Heart left ventricle (tissue), 13 donors: ENCODE data around the gene TOP1.

ENCODE experiments used
- POLR2A ChIP-seq, 2 donors: fragments of 450-650 bp; IDR thresholded peaks; one replicate each; pipeline ENCODE4 v1.6.1; 2017; ENCODE audit warnings: antibody characterized with exemption in 2 of 2, mild to moderate bottlenecking in 2 of 2, moderate library complexity in 2 of 2
- TF ChIP-seq, protein P1 (sequence below), 12 donors: fragments of 200-600 bp; sonication (generic) in 4 of 12; IDR thresholded peaks; one replicate each; pipeline versions ENCODE4 v1.5.0 to v1.8.0; 2018 to 2022; ENCODE audit warnings: antibody characterized with exemption in 12 of 12, mild to moderate bottlenecking in 5 of 12
- donor health status: ischemic (EF 13 %, LVEDD 7.1; RV severe dilation, severe dysfunction).
- donor health status: DM: no; HTN: yes; CAD: no.
- donor health status: DM: no; HTN: no; CAD: no.
- donor health status: ischemic (EF 25% LVEDD 6.9; RV normal size, moderate dysfunction).
- donor health status: ischemic (EF 25% LVEDD 5.7; RV mildly dilated, moderate dysfunction).
- donor health status: ischemic (EF 35%, LVEDD 5.7; RV mildly dilated, moderate dysfunction).
- donor health status: nonischemic (EF 11% LVEDD 7.7; RV severe dilation, severe dysfunction).
- donor health status: DM: yes; HTN: yes; CAD: no.
- donor health status: PGD.
- donor health status: ischemic (EF 29% LVEDD 5.4; RV normal size, mild dysfunction).
- donor health status: nonischemic (EF 23%, LVEDD 6.1; RV moderate dilation, normal function).

- TF ChIP-seq, protein P1, sequence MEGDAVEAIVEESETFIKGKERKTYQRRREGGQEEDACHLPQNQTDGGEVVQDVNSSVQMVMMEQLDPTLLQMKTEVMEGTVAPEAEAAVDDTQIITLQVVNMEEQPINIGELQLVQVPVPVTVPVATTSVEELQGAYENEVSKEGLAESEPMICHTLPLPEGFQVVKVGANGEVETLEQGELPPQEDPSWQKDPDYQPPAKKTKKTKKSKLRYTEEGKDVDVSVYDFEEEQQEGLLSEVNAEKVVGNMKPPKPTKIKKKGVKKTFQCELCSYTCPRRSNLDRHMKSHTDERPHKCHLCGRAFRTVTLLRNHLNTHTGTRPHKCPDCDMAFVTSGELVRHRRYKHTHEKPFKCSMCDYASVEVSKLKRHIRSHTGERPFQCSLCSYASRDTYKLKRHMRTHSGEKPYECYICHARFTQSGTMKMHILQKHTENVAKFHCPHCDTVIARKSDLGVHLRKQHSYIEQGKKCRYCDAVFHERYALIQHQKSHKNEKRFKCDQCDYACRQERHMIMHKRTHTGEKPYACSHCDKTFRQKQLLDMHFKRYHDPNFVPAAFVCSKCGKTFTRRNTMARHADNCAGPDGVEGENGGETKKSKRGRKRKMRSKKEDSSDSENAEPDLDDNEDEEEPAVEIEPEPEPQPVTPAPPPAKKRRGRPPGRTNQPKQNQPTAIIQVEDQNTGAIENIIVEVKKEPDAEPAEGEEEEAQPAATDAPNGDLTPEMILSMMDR (IDR thresholded peaks at IDR 0.05) = no peak
- TF ChIP-seq POLR2A (IDR thresholded peaks at IDR 0.05) = no peak
Observed at GRCh38 chr20:40984496-40984895, 44.1 kb upstream of the TOP1 start.
